ENCODE data around the gene QRFPR.
"Not testable (repeated sequence)": the region's sequence is repeated elsewhere in the genome, so short reads cannot be mapped to it uniquely, and the experiment has no call there.

QRFPR gene

GRCh38 chr4:121380776-121381462 is at the start of gene QRFPR:
Gene QRFPR, minus strand, starts transcription at chr4:121381018. Its CDS starts 371 bp downstream, at chr4:121380647.
- TF ChIP-seq, protein P1, sequence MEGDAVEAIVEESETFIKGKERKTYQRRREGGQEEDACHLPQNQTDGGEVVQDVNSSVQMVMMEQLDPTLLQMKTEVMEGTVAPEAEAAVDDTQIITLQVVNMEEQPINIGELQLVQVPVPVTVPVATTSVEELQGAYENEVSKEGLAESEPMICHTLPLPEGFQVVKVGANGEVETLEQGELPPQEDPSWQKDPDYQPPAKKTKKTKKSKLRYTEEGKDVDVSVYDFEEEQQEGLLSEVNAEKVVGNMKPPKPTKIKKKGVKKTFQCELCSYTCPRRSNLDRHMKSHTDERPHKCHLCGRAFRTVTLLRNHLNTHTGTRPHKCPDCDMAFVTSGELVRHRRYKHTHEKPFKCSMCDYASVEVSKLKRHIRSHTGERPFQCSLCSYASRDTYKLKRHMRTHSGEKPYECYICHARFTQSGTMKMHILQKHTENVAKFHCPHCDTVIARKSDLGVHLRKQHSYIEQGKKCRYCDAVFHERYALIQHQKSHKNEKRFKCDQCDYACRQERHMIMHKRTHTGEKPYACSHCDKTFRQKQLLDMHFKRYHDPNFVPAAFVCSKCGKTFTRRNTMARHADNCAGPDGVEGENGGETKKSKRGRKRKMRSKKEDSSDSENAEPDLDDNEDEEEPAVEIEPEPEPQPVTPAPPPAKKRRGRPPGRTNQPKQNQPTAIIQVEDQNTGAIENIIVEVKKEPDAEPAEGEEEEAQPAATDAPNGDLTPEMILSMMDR (IDR thresholded peaks at IDR 0.05; ENCODE audit: control insufficient read depth, extremely low read depth, insufficient read depth) = no peak
- DNase-seq (ENCODE audit: low read depth) = no peak
- H3K4me3 ChIP-seq (ENCODE audit: low read depth, low read length) = no peak within 1 kb of the TSS

DNA sequence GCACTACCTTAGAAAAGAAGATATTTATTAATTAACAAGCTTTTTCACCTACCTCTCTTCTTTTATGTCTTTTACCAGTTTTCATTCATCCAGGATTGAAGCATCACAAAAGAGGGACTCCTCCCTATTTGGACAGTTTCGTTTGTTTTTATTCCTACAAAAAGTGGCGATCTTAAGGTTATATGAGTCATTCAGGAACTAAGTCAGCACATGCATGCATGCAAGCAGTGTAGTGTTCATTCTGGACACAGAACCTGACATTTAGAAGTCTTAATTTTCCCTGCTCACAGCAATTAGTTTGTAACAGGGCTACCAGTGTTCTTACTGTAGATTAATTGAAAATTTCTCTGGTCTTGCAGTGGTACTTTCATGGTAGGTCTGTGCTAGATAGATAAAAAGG is 47.9 kb upstream of the QRFPR start:
- H3K4me3 ChIP-seq (ENCODE audit: low read depth, low read length) = no peak overlapping the region
- TF ChIP-seq, protein P1 (IDR thresholded peaks at IDR 0.05; ENCODE audit: control insufficient read depth, extremely low read depth, insufficient read depth) = no peak
- no peak for DNase-seq (ENCODE audit: low read depth)

DNA sequence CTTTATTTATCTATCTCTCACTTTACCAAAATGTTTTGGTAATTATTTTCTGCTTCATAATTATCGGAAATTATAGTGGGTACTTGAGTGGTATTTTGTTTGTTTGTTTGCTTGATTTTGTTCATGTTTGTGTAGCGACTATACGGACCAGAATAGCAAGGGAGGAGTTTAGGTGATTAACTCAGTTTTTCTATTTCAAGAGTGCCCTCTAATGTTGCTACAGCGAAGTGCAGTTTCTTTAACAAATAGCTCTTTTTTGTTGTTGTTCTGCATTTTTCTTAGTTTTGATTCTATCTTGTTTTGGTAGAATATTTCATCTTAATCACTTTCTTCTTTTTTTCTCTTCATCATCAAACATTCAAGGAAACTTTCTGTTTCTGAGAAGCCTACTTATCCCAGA is 40.8 kb upstream of the QRFPR start:
- TF ChIP-seq, protein P1 (IDR thresholded peaks at IDR 0.05; ENCODE audit: control insufficient read depth, extremely low read depth, insufficient read depth) = peak; percentile 60
- H3K4me3 ChIP-seq (ENCODE audit: low read depth, low read length) = no peak overlapping the region
- DNase-seq (ENCODE audit: low read depth) = no peak

DNA sequence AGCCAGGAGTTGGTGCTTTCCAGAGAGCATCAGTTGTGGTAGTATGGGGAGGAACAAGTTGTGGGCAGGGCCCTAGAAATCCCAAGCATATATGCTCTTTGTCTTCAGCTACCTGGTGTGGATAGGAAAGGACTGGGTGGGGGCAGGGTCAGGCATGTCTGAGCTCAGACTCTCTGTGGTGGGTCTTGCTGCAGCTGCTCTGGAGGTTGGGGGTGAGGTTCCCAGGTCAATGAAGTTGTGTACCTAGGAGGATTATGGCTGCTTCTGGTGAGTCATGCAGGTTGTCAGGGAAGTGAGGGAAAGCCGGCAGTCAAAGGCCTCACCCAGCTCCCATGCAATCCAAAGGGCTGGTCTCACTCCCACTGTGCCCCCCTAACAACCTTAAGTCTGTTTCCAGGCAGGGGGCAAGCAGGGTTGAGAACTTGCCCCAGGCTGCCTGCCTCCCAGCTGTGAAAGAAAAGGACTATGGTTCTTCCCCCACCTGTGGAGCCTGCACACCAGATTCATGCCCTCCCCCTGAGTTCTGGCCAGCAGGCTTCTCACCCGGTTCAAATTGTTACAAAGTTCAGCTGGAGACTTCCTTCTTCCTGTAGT is 30.4 kb upstream of the QRFPR start:
- DNase-seq (ENCODE audit: low read depth) = no peak
- no peak overlapping the region for H3K4me3 ChIP-seq (ENCODE audit: low read depth, low read length)
- TF ChIP-seq, protein P1 (IDR thresholded peaks at IDR 0.05; ENCODE audit: control insufficient read depth, extremely low read depth, insufficient read depth) = no peak

DNA sequence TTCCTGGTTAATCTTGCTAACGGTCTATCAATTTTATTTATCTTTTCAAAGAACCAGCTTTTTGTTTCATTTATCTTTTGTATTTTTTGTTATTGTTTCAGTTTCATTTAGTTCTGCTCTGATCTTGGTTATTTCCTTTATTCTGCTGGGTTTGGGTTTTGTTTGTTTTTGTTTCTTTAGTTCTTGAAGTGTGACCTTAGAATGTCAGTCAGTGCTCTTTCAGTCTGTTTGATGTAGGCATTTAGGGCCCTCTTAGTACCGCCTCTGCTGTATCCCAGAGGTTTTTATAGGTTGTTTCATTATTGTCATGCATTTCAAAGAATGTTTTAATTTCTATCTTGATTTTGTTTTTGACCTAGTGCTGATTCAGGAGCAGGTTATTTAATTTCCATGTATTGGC is 27.7 kb upstream of the QRFPR start:
- DNase-seq (ENCODE audit: low read depth); H3K4me3 ChIP-seq (ENCODE audit: low read depth, low read length): not testable (repeated sequence)

DNA sequence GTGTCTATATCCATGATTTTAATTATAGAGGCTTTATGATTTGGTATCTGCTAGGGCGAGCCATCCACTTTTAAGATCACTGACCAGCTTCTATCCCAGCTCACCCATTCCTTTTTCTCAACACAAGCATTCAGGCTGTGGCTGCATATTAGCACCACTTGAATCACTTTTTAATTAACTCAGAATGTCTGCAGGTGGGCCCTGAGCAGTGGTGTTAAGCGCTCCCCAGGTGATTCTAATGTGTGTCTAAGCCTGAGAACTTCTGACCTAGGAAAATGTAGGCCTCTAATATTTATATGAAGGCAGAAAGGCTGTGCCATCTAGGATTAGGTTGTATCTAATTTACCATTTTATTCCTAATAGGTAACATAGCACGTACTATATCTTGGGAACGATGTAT is 19.8 kb upstream of the QRFPR start:
- no peak for DNase-seq (ENCODE audit: low read depth)
- TF ChIP-seq, protein P1 (IDR thresholded peaks at IDR 0.05; ENCODE audit: control insufficient read depth, extremely low read depth, insufficient read depth) = no peak
- H3K4me3 ChIP-seq (ENCODE audit: low read depth, low read length) = no peak overlapping the region

GRCh38 chr4:121397941-121398601 is 17.3 kb upstream of the QRFPR start:
- DNase-seq (ENCODE audit: low read depth) = peak; percentile 78
- TF ChIP-seq, protein P1 (IDR thresholded peaks at IDR 0.05; ENCODE audit: control insufficient read depth, extremely low read depth, insufficient read depth) = no peak
- H3K4me3 ChIP-seq (ENCODE audit: low read depth, low read length) = no peak overlapping the region

All from LNCaP clone FGC (cell line).